C4-2B (cell line): ENCODE measurements around the gene NPTX1.
"Not testable (repeated sequence)": the region's sequence is repeated elsewhere in the genome, so short reads cannot be mapped to it uniquely, and the experiment has no call there.

ENCODE experiments used
- H3K27ac ChIP-seq: fragments of 450-650 bp; 2 replicates; pipeline ENCODE4 v1.5.1; 2017
- CTCF ChIP-seq: fragments of 450-650 bp; conservative IDR thresholded peaks from 2 replicates; pipeline ENCODE4 v1.5.1; 2017; ENCODE audit warnings: mild to moderate bottlenecking
- ZFX ChIP-seq: fragments of 450-650 bp; IDR thresholded peaks from 2 replicates; pipeline ENCODE4 v1.6.1; 2017

NPTX1 gene

DNA sequence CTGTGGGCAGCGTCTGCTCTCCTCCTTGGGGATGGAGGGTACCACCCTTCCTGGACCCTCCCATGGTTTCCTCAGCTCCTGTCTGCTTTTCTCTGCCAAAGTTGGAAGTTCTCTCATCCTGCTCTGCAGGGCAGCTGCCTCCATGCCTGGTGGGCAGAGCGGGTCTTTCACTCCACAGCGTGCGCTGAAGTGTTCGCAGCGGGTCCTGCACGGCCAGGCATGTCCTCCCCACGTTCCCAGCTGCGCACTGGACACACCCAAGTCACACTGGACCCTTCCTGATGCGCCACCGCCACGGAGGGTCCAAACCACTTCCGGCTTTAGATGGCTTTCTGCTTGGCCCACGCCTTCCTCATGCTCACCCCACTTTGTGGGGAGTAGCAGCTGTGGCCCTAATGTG is 33.7 kb upstream of the NPTX1 start:
- TF ChIP-seq ZFX (no peak), CTCF (no peak)
- no peak overlapping the region for H3K27ac ChIP-seq

GRCh38 chr17:80509311-80509710 is 32.9 kb upstream of the NPTX1 start:
- TF ChIP-seq CTCF (no peak), ZFX (no peak)
- H3K27ac ChIP-seq: no peak overlapping the region

GRCh38 chr17:80507965-80508364 is 31.6 kb upstream of the NPTX1 start:
- no peak overlapping the region for H3K27ac ChIP-seq
- no peak for TF ChIP-seq ZFX
- TF ChIP-seq CTCF: no peak

DNA sequence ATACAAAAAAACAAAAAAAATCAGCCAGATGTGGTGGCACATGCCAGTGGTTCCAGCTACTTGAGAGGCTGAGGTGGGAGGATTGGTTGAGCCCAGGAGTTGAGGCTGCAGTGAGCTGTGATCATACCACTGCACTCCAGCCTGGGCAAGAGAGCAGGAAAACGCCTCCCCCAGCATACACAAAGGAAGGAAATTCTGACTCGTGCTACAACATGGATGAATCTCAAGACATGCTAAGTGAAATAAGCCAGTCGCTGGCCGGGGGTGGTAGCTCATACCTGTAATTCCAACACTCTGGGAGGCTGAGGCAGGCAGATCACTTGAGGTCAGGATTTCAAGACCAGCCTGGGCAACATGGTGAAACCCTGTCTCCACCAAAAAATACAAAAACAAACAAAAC is 30.8 kb upstream of the NPTX1 start:
- not testable (repeated sequence) for H3K27ac ChIP-seq

GRCh38 chr17:80504686-80505413 is 28.4 kb upstream of the NPTX1 start:
- H3K27ac ChIP-seq: no peak overlapping the region
- TF ChIP-seq CTCF: no peak
- TF ChIP-seq ZFX: no peak

DNA sequence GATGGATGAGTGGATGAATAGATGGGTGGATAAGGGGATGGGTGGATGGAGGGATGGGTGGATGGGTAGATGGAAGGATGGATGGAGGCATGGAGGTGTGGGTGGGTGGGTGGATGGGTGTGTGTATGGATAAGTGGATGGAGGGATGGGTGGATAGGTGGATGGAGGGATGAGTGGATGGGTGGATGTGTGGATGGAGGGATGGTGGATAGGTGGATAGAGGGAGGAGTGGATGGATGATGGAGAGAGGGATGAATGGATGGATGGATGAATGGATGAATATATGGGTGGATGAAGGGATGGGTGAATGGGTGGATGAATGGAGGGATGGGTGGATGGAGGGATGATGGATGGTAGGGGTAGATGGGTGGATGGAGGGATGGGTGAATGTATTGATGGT is 27.5 kb upstream of the NPTX1 start:
- no peak overlapping the region for H3K27ac ChIP-seq
- TF ChIP-seq ZFX: no peak
- no peak for TF ChIP-seq CTCF

DNA sequence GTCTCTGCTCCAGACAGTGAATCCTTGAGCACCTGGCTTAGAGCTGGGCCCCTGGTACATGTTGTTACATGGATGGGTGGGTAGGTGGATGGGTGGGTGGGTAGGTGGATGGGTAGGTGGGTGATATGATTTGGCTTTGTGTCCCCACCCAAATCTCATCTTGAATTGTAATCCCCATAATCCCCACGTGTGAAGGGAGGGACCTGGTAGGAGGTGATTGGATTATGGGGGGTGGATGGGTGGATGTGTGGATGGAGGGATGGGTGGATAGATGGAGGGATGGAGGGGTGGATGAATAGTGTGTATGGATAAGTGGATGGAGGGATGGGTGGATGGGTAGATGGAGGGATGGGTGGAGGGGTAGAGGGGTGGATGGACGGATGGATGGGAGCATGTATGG is 26.6 kb upstream of the NPTX1 start:
- H3K27ac ChIP-seq: no peak overlapping the region
- TF ChIP-seq ZFX (no peak), CTCF (no peak)

DNA sequence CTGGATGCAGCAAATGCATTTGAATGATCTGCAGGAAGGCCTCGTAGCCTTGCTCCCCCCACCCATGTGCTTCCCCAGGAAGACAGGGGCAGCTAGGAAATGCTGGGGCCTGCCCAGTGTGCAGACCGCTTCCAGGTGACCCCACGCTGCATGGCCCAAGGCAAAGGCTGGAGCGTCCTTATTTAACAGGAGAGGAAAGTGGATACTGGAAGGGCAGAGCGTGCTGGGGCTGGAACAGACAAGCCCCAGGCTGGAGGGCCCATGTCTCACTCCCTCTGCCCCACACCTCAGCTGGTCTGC is 26.1 kb upstream of the NPTX1 start:
- H3K27ac ChIP-seq: no peak overlapping the region
- TF ChIP-seq CTCF (no peak), ZFX (no peak)
